AG10803 (cell line): ENCODE data around the gene FCRL6.

Experiments
- DNase-seq: peaks from one replicate; pipeline ENCODE4 v3.0.0; 2010; ENCODE audit warnings: low read depth
- H3K4me3 ChIP-seq: 2 replicates; pipeline ENCODE4 v1.5.1; 2011; ENCODE audit warnings: mild to moderate bottlenecking, low read length, control low read depth
- TF ChIP-seq, protein P1 (sequence below): conservative IDR thresholded peaks from 2 replicates; pipeline ENCODE4 v1.5.1; 2011; ENCODE audit warnings: mild to moderate bottlenecking, low read length, control low read depth, inconsistent platforms

Gene FCRL6

DNA sequence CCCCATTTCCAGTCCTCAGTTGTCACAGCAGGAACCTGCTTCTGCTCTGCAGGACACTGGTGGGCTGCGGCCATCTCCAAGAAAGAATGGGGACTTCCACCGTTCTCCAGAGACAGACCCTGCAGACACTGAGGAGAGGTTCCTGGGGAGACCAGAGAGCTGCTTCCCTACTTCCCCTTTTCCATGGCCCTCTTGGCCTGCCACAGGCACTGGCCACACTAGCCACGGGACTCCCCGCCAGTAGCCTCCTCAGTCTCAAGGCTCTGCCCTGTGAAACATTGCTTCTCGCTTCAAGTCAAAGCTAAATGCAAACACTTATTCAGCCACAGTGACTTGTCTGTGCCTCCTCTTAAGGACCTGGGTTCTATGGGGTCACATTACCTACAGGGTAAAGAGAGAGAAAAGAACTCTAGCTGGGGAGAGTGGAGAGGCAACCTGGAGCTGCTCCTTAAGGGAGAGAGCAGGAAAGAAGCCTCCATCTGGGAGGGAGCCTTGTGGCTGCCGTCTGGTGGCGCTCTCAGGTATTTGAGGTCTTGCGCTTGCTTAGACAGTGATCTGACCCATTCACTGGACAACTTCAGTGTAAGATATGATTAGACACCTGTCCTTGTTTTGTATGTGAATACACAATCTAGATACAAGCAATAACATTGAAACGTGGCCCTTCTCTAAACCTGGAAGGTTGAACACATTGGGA is 19.2 kb downstream of the FCRL6 start:
- peak; percentile 52 for DNase-seq
- no peak overlapping the region for H3K4me3 ChIP-seq
- TF ChIP-seq, protein P1, sequence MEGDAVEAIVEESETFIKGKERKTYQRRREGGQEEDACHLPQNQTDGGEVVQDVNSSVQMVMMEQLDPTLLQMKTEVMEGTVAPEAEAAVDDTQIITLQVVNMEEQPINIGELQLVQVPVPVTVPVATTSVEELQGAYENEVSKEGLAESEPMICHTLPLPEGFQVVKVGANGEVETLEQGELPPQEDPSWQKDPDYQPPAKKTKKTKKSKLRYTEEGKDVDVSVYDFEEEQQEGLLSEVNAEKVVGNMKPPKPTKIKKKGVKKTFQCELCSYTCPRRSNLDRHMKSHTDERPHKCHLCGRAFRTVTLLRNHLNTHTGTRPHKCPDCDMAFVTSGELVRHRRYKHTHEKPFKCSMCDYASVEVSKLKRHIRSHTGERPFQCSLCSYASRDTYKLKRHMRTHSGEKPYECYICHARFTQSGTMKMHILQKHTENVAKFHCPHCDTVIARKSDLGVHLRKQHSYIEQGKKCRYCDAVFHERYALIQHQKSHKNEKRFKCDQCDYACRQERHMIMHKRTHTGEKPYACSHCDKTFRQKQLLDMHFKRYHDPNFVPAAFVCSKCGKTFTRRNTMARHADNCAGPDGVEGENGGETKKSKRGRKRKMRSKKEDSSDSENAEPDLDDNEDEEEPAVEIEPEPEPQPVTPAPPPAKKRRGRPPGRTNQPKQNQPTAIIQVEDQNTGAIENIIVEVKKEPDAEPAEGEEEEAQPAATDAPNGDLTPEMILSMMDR: peak; percentile 72

DNA sequence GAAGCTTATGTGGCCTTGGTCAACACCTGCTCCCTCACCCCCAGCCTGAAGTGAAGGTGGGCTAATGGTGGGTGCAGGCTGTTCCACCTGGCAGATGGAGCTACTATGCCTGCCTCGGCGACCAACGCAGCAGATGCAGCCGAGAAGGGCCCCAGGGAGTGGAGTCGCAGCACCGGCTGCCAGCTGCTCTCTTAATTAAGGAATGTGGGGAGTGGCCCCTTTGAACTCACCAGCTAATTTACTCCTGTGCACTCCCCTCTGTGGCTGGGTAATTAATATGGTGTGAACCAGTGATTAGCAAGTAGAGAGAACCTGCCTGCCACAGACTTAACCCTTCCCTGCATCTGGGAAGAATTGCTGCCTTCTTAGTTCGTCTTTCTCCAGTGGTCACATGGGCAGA is 21.2 kb downstream of the FCRL6 start:
- no peak for DNase-seq
- H3K4me3 ChIP-seq: no peak overlapping the region
- TF ChIP-seq, protein P1: no peak

DNA sequence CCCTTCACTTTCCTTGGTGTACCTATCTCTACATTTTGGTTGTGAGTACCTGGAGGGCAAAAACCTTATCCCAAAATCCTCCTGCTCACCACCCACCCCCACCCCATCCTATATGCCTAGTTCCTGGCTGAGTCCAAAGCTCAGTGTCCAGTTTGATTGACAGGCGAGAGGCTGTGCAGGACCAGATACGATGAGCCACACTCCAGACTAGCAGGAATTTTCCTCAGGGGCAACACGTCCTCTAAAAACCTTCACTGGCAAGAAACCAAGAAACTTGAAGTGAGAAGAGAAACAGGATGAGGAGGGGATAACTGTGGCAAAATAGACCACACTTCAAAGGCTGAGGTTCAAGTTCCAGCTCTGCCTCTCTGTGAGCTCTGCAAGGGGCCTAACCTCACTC is 23.4 kb downstream of the FCRL6 start:
- H3K4me3 ChIP-seq: no peak overlapping the region
- TF ChIP-seq, protein P1: no peak
- no peak for DNase-seq

DNA sequence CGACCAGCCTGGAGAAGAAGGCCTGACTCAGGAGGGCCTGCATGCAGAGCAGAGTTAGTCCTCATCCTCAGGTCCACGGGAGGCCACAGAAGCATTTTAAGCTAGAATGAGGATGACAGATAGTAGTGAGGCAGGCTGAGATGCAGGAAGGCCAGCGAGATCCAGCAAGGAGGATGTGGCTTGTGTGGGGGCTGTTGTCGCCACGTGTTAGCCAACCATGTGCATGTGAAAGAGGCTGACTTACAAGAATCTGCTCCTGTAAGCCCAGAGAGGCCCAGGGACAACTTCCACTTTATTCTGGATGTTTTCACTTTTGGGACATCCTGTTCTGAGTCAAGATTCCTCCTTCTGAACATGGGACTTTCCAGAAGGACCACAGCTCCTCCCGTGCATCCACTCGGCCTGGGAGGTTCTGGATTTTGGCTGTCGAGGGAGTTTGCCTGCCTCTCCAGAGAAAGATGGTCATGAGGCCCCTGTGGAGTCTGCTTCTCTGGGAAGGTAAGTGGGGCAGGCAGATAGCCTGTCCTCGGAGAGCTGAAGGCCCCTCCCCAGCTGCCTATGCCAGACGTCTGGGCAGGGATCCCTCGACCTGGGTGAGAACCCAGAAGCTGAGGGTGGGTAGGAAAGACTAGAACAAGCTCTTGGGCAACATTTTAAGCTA is 24.4 kb downstream of the FCRL6 start, which contains the start of gene SLAMF8:
Gene SLAMF8, plus strand, starts transcription at position 433 of the 661 bp plus-strand sequence. Its CDS starts 26 bp downstream, at position 459.
- no peak within 1 kb of the TSS for H3K4me3 ChIP-seq
- peak; percentile 41 for DNase-seq
- TF ChIP-seq, protein P1: no peak

DNA sequence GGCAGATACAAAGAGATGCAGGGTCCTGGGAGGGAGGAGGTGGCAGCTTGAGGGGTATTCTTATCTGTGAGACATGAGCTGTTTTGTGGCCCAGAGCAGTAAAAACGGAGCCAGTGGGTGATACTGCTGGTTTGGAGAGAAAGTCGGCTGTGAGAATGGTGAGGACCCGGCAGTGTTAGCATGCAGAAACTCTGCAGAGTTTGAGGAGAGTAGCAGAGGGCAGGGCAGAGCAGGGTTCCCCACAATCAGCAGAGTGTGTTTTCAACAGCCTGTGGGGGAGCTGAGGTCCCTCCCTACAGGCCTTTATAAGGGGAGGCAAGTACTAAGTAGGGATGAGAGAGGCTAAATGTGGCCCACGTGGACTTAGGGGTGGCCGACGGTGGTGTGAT is 24.9 kb downstream of the FCRL6 start:
- H3K4me3 ChIP-seq: no peak overlapping the region
- TF ChIP-seq, protein P1: no peak
- DNase-seq: no peak

DNA sequence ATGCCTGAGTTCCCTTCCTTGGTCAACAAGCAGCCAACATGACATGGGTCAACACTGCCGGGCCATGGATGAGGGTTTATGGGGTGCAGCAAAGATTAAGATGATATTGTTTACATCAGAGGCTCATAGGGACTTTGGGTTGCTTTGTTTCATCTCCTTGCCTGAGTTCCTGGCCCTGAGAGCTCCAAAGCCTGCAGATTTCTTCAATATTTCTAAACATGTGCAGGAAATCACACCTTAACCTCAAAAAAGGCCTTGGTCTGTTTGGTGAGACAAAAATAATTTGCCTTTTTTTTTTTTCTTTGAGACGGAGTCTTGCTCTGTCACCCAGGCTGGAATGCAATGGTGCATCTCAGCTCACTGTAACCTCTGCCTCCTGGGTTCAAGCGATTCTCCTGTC is 25.4 kb downstream of the FCRL6 start:
- no peak for DNase-seq
- TF ChIP-seq, protein P1: no peak
- H3K4me3 ChIP-seq: no peak overlapping the region

DNA sequence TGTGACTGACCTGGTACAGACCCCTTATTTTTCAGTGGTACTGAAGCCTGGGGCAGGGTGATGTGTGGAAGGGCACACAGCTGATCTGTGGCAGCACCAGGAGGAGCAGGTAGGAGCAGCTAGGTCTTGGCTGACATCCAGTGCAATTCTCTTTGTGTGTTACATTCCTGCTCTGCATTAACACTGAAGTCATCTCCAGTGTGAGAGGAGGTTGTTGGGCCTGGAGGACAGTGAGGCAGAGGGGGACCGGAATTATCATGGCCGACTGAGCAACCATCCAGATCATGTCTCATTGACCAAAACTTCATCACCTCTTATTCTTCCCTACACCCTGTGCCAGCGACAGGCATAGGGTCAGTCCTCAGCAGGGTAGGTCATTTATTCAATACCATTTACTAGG is 26.0 kb downstream of the FCRL6 start:
- DNase-seq: no peak
- H3K4me3 ChIP-seq: no peak overlapping the region
- TF ChIP-seq, protein P1: no peak
